Measurements from ENCODE around the gene PPL.

The PPL gene

GRCh38 chr16:4888428-4889135 is 48.4 kb downstream of the PPL start:
- no peak for DNase-seq (ENCODE audit: low spot score)

DNA sequence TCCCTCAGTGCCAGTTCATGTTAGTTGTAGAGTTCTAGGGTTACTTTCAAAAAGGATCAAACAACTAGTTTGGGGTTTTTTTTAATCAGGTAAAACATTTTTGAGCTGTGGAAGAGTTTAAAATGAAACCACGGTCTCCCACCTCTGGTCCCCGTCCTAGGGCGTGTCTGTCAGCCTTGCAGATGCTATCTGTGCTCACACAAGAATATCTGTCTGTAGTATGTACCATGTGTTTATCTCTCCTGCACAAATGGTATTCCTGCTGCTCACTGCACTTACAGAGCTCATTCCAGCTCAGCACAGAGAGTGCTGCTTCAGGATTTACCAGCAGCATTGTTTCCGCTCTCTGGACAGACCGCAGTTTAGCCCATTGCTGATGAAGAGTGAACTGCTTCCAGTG is 50.8 kb downstream of the PPL start:
- no peak for DNase-seq (ENCODE audit: low spot score)

DNA sequence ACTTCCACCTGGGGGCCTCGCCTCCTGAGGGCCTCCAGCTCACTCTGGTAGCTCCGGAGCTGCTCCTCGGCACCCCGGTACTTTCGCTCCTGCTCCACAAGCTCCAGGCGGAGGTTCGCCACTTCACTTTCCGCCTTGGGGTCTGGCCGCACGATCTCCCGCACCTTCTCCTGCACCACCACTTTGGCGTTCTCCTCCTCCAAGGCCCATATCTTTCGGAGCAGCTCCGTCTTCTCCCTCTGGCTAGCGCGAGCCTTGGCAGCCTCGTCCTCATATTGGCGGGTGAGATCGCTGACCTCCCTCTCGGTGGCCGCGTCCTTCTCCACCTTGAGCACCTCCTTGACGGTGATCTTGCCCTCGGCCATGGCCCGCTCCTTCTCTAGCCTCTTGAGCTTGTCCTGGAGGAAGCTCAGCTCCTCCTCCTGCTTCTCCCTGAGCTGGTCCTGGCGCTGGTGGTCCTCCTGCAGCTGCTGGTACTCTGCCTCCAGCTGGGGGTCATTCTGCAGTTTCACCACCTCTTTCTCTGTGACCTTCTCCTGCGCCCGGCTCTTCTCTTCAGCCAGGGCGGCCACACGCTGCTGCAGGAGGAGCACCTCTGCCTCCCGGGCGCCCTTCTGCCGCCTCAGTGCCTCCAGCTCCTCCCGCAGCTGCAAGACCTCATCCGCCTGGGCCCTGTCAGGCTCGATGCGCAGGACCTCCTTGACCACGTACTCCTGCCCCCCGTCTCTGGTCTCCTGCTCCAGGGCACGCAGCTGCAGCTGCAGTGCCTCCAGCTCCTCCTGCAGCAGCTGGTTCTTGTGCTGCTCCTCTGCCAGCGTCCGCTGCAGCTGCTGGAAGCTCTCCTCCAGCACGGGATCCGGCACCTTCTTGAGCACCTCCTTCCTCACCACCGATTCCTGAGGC is 51.7 kb downstream of the PPL start:
- no peak for DNase-seq (ENCODE audit: low spot score)

DNA sequence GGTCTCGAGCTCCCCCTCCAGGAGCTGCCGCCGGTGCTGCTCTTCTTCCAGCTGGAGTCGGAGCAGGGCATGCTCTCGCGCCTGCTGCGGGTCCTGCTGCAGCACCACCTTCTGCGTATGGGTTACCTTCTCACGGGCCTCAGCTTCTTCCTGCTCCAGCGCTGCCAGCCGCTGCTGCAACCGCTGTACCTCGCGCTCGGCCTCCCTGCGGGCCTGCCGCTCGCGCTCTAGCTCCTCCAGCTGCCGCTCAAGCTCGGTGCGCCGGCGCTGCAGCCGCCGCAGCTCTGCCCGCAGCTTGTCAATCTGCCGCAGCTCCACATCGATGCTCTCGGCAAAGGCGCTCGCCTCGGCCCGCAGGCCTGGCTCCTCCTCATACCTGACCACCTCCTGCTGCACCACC is 52.7 kb downstream of the PPL start:
- DNase-seq (ENCODE audit: low spot score): no peak

- DNase-seq (ENCODE audit: low spot score): no peak
These were observed 53.4 kb downstream of the PPL start for GRCh38 chr16:4883501-4883900.

- DNase-seq (ENCODE audit: low spot score): no peak
These were observed 54.2 kb downstream of the PPL start for GRCh38 chr16:4882633-4883285.

DNA sequence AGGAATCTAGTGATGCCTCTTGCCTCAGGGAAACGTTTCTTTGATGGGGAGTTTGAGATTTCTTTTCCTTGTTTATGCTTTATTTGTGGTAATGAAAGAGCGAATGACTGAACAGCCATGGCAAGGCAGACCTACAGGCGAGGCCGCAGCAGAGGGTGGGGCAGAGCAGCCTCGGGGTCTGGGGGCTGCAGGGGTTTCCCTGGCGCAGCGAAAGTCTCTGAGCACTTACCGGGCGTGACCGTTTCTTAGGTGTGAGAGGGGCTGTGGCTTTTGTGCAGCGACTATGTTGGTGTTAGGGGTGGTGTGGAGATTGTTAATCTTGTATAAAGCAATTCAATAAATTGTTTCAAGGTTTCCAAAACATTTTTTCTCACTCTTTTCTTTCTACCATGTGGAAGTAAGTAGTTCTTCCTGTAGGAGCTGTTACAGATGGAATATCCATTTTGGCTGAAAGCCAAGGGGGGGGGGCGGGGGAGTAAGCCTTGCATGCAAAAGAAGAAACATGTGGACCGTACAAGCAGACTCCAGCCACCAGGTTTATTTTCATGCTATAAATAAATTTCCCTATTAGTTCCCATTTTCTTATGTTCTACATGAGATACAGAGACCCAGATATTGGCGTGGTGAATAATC is 54.8 kb downstream of the PPL start:
- DNase-seq (ENCODE audit: low spot score): no peak

GRCh38 chr16:4880006-4880580 is 56.9 kb downstream of the PPL start:
- no peak for DNase-seq (ENCODE audit: low spot score)

DNA sequence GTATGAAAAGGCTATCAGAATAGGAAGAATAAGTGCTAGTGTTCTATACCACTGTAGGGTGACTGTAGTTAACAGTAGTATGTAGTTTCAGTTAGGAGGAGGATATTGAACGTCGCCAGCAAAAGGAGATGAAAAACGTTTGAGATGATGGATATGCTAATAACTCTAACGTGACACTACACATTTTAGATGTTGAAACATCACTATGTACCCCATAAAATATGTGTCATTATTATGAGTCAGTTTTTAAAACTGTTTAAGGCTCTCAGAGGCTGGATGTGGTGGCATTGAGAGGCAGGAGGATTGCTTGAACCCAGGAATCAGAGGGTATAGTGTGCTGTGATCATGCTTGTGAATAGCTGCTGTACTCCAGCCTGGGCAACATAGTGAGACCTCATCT is 57.9 kb downstream of the PPL start:
- no peak for DNase-seq (ENCODE audit: low spot score)

GRCh38 chr16:4877380-4877685 is 59.6 kb downstream of the PPL start:
- DNase-seq (ENCODE audit: low spot score): no peak

- no peak for DNase-seq (ENCODE audit: low spot score)
These were observed 60.1 kb downstream of the PPL start for GRCh38 chr16:4876646-4877379.

- no peak for DNase-seq (ENCODE audit: low spot score)
These were observed 62.3 kb downstream of the PPL start for GRCh38 chr16:4874666-4875065.

- DNase-seq (ENCODE audit: low spot score): no peak
These were observed 63.9 kb downstream of the PPL start for GRCh38 chr16:4873091-4873490.

DNA sequence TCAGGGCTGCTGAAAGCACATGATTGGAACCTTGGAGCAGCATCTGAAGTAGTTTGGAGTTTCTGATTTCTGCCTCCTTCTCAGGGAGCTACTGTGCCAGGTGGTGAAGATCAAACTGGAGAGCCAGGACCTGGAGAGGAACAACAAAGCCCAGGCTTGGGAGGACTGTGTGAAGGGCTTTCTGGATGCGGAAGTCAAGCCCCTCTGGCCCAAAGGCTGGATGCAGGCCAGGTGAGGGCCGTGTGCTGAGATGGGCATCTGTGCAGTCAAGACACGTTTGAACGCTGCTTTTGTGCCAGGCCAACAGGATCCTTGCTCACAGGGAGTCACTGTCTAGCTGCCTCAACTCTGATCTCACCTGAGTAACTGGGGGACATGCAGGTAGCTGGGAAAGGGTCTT is 65.9 kb downstream of the PPL start:
- DNase-seq (ENCODE audit: low spot score): no peak

- DNase-seq (ENCODE audit: low spot score): peak; percentile 27
These were observed 66.7 kb downstream of the PPL start for GRCh38 chr16:4870138-4870671.

DNA sequence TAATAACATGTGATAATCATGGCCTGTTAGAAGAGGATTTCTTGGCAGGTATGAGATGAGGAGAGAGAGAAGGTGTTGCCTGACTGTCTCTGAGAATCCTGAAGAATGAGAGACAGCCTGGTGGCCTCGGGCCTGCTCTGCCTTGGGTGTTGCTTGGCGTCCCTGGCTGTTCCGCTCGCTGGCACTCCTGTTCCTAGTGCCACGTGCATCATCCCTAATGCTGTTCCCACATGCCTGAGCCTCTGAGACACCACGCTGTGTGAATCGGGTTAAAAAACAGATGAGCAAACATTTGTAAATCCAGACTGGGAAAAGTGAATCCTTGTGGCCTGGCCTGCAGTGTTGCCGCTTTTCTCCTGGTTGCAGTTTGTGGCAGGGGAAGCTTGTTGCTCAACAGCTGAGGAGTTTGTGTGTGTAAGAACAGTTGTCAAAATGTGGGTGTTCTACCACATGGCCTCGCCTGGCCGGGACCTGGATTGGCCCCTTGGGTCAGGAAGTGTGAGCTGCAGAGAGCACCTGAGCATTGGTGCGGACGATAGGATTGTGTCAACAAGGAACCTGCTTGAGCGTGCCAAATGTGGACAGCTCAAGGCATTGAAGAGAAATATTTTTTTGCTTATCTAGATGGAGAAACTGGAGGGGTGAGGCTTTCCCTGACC is 67.7 kb downstream of the PPL start:
- no peak for DNase-seq (ENCODE audit: low spot score)

DNA sequence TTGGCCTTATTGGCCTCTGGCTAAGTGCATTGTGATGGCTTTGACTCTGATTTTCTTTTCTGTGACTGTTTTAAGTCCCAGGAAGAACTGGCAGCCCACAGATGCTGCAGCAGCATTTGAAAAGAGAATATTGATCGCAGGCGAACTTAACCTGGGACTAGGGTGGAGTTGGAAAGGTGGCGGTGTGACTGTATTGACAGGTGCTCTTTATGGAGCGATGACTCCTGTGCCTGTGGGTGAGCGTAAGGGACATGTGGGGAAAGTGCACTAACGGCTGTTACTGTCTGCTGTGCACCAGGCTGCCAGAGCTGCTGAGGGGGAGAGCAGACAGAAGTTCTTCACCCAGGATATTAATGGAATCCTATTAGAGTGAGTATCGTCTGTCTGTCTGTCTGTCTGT is 68.4 kb downstream of the PPL start:
- peak; percentile 11 for DNase-seq (ENCODE audit: low spot score)

- DNase-seq (ENCODE audit: low spot score): no peak
These were observed 68.9 kb downstream of the PPL start for GRCh38 chr16:4868026-4868425.

DNA sequence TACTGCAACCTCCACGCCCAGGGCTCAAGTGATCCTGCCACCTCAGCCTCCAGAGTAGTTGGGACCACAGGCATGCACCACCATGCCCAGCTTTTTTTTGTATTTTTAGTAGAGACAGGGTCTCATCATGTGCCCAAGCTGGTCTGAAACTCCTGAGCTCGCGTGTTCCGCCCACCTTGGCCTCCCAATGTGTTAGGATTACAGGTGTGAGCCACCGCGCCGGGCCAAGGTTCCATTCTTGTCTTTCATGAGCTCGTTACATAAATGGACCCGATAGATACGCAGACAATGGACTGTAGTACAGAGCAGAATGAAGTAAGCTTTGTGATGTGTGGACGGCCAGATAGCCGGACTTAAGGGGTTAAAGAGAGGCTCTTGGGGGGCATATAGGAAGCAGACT is 70.4 kb downstream of the PPL start:
- no peak for DNase-seq (ENCODE audit: low spot score)

- DNase-seq (ENCODE audit: low spot score): no peak
These were observed 71.6 kb downstream of the PPL start for GRCh38 chr16:4865231-4865860.
